HepG2 (cell line): ENCODE data around the gene PSMD5. TPM values are rescaled to one million over a fixed set of nuclear protein-coding genes. Genes with fewer than 3 reads are reported as not detected.

Experiments used
- E2F5 ChIP-seq: sonication (generic); formaldehyde crosslinking; conservative IDR thresholded peaks from 2 replicates; pipeline ENCODE4 v1.4.0; 2020; ENCODE audit warnings: missing genetic modification reagents
- GZF1 ChIP-seq: sonication (generic); formaldehyde crosslinking; IDR thresholded peaks from 2 replicates; pipeline ENCODE4 v1.5.1; 2020; ENCODE audit warnings: mild to moderate bottlenecking, missing genetic modification reagents
- TCF12 ChIP-seq, 2 experiments: fragments of 450-650 bp in 1 of 2; sonication (generic) in 1 of 2; formaldehyde crosslinking in 1 of 2; IDR thresholded peaks; 2 replicates each; pipeline versions ENCODE4 v1.6.1 to v1.8.0; 2017 to 2022; ENCODE audit warnings: antibody characterized with exemption in 1 of 2, mild to moderate bottlenecking in 1 of 2, missing genetic modification reagents in 1 of 2, moderate library complexity in 1 of 2
- UBTF ChIP-seq: sonication (generic); formaldehyde crosslinking; IDR thresholded peaks from 2 replicates; pipeline ENCODE4 v1.4.0; 2020; ENCODE audit warnings: mild to moderate bottlenecking, missing genetic modification reagents
- XBP1 ChIP-seq: sonication (generic); formaldehyde crosslinking; IDR thresholded peaks from 2 replicates; pipeline ENCODE4 v1.5.0; 2020; ENCODE audit warnings: missing genetic modification reagents
- ZBTB40 ChIP-seq, 2 experiments: fragments of 450-650 bp in 1 of 2; sonication (generic) in 1 of 2; formaldehyde crosslinking in 1 of 2; IDR thresholded peaks; 2 replicates each; pipeline versions ENCODE4 v1.6.1 to v1.8.0; 2016 to 2022; ENCODE audit warnings: antibody characterized with exemption in 1 of 2, mild to moderate bottlenecking in 1 of 2, missing genetic modification reagents in 1 of 2
- ZNF138 ChIP-seq: sonication (generic); formaldehyde crosslinking; IDR thresholded peaks from 2 replicates; pipeline ENCODE4 v1.5.0; 2020; ENCODE audit warnings: mild to moderate bottlenecking, low read depth, missing genetic modification reagents
- ZNF557 ChIP-seq: sonication (generic); formaldehyde crosslinking; IDR thresholded peaks from 2 replicates; pipeline ENCODE4 v1.4.0; 2020; ENCODE audit warnings: missing genetic modification reagents
- polyA plus RNA-seq, 8 experiments: library from polyadenylated mRNA; depleted of rRNA in 3 of 8; stranded (reverse) in 7 of 8; unstranded in 1 of 8; fragments of >200 nt; fragmentation: Illumina TruSeq in 4 of 8; extraction: Trizol in 4 of 8; gene quantifications; 2 replicates each; pipeline versions ENCODE4 v1.2.1 to v1.2.3, GENCODE V29; 2011 to 2016; ENCODE audit warnings: low read depth in 4 of 8, missing spikeins in 1 of 8, mixed read lengths in 1 of 8; ENCODE audit not compliant: insufficient read depth in 1 of 8
- total RNA-seq, 5 experiments: library from RNA; depleted of rRNA; stranded (reverse); fragments of >200 nt; fragmentation: Illumina TruSeq; extraction: Trizol; gene quantifications; 2 replicates each; pipeline ENCODE4 v1.2.3, GENCODE V29; 2016; ENCODE audit warnings: low read depth in 1 of 5
- TF ChIP-seq, protein P1 (sequence below): sonication (generic); formaldehyde crosslinking; IDR thresholded peaks from 2 replicates; pipeline ENCODE4 v1.4.0; 2020; ENCODE audit warnings: missing genetic modification reagents, borderline replicate concordance

PSMD5 gene
- total and polyA plus RNA-seq, 2 of the 13 experiments (the other 11 are each of a cell fraction or from before 2014, with no cell fraction given): 12.7 to 18.1 TPM

DNA sequence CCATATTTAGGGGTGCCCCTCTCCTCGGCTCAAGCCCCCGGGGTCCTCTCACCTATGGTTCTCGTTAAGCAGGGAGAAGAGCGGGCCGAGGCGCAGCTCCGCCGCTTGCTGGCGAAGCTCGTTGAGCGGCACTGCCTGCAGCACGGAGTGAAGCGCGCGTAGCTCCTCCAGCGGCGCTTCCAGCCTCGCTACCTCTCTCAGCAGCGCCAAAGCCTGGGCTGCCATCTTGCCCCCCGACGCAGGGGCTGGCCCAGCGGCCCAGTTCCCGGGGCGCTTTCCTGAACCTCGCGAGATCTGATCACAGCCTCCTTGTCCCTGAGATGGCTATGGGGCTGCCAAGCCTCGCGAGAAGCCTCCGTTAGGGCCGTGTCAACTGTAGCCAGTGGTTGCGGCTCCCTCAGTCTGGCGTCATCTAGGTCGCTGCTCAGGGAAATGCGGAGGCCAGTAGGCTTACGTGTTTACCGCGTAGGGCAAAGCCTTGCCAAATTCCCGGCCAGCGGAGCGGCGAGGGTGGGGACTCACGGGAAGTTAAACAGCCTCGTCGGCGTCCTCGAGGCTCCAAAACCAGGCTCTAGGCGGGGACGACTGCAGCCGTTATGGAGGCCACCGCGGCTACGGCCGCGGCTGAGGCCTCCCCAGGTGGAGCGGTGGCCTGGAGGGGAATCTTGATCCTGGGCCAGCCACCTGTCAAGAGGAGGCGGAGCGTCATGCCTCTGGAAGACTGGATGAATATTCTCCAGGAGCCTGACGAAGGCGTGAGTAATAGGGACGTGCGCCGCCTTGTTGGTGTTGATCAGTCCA is at the start of gene PSMD5 (continued):
- TF ChIP-seq ZBTB40 (IDR thresholded peaks at IDR 0.05) (no peak), ZBTB40 (CRISPR knock-in tag; IDR thresholded peaks at IDR 0.05) (peak; percentile 64; the same call in 1 of the 2 replicates), ZNF138 (peak; percentile 23; the same call in 1 of the 2 replicates), ZNF557 (CRISPR knock-in tag) (no peak), E2F5 (CRISPR knock-in tag) (0 out of 2 replicates have a peak, but pooled peaks have one; percentile 66), XBP1 (CRISPR knock-in tag) (no peak), TCF12 (IDR thresholded peaks at IDR 0.05) (no peak), TCF12 (CRISPR knock-in tag; IDR thresholded peaks at IDR 0.05) (0 out of 2 replicates have a peak, but pooled peaks have one; percentile 57), UBTF (CRISPR knock-in tag) (peak; percentile 67), GZF1 (peak; percentile 83; the same call in 1 of the 2 replicates)
- TF ChIP-seq, protein P1, sequence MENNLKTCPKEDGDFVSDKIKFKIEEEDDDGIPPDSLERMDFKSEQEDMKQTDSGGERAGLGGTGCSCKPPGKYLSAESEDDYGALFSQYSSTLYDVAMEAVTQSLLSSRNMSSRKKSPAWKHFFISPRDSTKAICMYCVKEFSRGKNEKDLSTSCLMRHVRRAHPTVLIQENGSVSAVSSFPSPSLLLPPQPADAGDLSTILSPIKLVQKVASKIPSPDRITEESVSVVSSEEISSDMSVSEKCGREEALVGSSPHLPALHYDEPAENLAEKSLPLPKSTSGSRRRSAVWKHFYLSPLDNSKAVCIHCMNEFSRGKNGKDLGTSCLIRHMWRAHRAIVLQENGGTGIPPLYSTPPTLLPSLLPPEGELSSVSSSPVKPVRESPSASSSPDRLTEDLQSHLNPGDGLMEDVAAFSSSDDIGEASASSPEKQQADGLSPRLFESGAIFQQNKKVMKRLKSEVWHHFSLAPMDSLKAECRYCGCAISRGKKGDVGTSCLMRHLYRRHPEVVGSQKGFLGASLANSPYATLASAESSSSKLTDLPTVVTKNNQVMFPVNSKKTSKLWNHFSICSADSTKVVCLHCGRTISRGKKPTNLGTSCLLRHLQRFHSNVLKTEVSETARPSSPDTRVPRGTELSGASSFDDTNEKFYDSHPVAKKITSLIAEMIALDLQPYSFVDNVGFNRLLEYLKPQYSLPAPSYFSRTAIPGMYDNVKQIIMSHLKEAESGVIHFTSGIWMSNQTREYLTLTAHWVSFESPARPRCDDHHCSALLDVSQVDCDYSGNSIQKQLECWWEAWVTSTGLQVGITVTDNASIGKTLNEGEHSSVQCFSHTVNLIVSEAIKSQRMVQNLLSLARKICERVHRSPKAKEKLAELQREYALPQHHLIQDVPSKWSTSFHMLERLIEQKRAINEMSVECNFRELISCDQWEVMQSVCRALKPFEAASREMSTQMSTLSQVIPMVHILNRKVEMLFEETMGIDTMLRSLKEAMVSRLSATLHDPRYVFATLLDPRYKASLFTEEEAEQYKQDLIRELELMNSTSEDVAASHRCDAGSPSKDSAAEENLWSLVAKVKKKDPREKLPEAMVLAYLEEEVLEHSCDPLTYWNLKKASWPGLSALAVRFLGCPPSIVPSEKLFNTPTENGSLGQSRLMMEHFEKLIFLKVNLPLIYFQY (CRISPR knock-in tag): 0 out of 2 replicates have a peak, but pooled peaks have one; percentile 78
